H1 (cell line): ENCODE measurements around the gene LPAR3. TPM values are rescaled to one million over a fixed set of nuclear protein-coding genes. Genes with fewer than 3 reads are reported as not detected.

Experiments
- HDAC6 ChIP-seq: IDR thresholded peaks from one replicate; pipeline ENCODE4 v1.7.1; 2012; ENCODE audit warnings: low read depth, mild to moderate bottlenecking, inconsistent platforms, low read length, moderate library complexity
- MAX ChIP-seq: IDR thresholded peaks from 2 replicates; pipeline ENCODE4 v1.6.1; 2012; ENCODE audit warnings: inconsistent platforms
- NRF1 ChIP-seq: IDR thresholded peaks from 2 replicates; pipeline ENCODE4 v1.6.1; 2011; ENCODE audit warnings: mild to moderate bottlenecking, low read depth, low read length, improper control_type of control experiment
- SIX5 ChIP-seq: IDR thresholded peaks from 2 replicates; pipeline ENCODE4 v1.6.1; 2011; ENCODE audit warnings: mild to moderate bottlenecking, low read depth, low read length
- TAF1 ChIP-seq: IDR thresholded peaks from 2 replicates; pipeline ENCODE4 v1.6.1; 2011; ENCODE audit warnings: mild to moderate bottlenecking, low read depth, low read length
- TAF7 ChIP-seq: optimal IDR thresholded peaks from 2 replicates; pipeline ENCODE3; 2011; ENCODE audit warnings: low read depth, mild to moderate bottlenecking, inconsistent platforms, low read length, moderate library complexity, borderline replicate concordance
- TCF12 ChIP-seq: IDR thresholded peaks from 2 replicates; pipeline ENCODE4 v1.6.1; 2011; ENCODE audit warnings: low read depth, mild to moderate bottlenecking, low read length
- polyA plus RNA-seq, 7 experiments: library from polyadenylated mRNA; depleted of rRNA in 3 of 7; stranded (reverse) in 5 of 7; unstranded in 2 of 7; fragments of >200 nt in 5 of 7; fragments of 200-250 nt in 2 of 7; gene quantifications; 1 replicate in 5 of 7; 2 replicates in 1 of 7; 4 replicates in 1 of 7; pipeline versions ENCODE4 v1.2.1 to v1.2.3, GENCODE V29; 2011 to 2013; ENCODE audit warnings: missing spikeins in 2 of 7, mixed read lengths in 2 of 7
- total RNA-seq: library from RNA; stranded (reverse); fragmentation: NEBNext Ultra II Directional; extraction: Animal tissue kit (Norgen Biotek cat#: 25700); gene quantifications from 2 replicates; pipeline ENCODE4 v1.2.1, GENCODE V29; 2021

The LPAR3 gene
- total and polyA plus RNA-seq, 2 of the 8 experiments (the other 6 are each of a cell fraction or from before 2014, with no cell fraction given): 17.1 to 25.4 TPM

GRCh38 chr1:84923317-84923716 is 30.3 kb upstream of the LPAR3 start (continued):
- TF ChIP-seq TCF12 (no peak), MAX (no peak), NRF1 (no peak), SIX5 (no peak), HDAC6 (no peak), TAF1 (no peak), TAF7 (no peak)
- TF ChIP-seq, all 59 proteins: peak for 0
